ENCODE measurements around the gene ZNF804B.

Gene ZNF804B

DNA sequence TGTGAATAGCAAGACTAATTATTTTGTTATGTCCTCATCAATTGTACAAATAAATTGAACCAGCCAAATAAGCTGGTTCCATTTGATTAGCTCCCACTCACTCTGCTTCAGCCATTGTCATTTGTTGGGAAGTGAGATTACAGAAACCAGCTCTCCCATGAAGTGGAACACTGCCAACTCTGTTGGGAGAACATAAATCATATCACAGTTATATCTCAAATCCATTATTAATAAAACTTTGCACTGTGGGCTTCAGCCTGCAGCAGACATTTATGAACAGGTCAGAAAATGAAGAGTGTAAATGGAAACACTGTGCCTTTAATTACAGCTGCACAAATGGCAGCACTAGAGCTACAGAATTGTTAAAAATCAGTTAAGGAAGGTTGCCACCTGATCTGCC is 82.7 kb downstream of the ZNF804B start:
- no peak for DNase-seq

DNA sequence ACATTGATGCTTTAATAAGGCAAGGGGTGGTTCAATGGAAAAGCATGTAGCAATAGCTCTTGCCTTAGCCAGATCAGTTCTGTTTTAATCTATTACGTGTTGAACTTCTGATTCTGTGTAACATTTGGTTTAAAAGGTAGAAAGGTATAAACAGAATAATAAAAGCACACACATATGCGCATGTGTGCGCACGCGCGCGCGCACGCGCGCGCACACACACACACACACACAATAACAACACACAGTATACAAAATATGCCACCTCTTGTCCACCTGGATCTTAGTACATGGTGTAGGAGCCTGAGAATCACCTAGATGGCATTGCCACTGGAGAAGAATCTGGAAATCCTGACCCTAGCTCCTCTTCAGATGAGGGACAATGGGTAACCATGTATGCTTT is 85.6 kb downstream of the ZNF804B start:
- no peak for DNase-seq

DNA sequence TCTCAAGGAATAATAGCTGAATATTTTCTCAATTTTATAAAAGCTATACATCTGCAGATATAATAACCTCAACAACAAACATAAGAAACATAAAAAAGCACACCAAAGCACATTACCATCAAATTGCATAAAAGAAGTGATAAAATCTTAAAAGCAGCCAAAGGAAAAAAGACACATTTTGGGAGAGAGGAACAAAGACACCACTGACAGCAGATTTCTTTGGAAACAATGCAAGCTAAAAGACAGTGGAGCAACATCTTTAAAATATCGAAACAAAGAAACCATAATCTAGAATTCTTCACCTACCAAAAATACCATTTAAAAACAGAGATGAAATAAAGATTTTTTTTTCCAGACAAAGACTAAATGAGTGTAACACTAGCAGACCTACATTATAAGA is 91.7 kb downstream of the ZNF804B start:
- no peak for DNase-seq

DNA sequence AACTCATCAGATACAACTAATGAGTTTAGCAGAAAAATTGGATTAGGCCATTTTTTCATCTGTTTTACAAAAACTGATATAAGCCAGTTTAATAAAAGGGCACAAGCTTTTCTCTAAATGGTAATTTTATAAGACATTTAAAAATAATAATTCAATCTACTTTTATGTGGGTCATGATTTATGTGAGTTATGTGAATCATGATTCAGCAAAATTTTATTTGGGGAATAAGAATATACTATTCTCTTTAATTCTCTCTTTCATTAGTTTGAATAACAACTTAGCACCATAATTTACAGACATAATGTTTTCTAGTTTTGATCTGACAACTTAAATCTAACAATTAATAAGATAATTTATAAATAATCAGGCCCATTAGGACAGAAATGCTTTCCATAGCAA is 99.8 kb downstream of the ZNF804B start:
- no peak for DNase-seq

DNA sequence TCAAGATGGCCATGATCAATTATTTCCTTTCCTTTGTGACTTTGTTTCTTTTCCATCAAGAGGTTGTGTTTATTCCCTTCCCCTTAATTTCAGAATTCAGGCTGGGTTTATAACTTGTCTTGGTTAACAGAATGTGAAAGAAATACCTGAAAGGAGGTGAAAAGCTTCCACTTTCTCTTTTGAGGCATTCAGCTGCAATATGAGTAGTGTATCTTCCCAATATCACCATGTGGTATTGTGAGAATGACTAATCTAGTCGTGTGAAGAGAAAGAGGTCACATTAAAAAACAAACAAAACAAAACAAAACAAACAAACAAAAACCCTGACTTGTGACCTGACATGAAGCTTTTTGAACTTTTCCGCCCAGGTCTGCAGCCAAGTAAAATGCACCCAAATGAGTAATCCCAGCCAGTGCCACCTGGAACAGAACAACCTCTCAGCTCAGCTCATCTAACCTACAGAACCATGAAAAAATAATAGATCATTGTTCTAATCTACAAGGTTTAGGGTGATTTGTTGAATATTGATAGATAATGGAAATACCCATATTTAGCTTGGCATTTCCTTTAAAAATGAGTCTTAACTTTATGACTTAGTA is 106.9 kb downstream of the ZNF804B start:
- DNase-seq = no peak

DNA sequence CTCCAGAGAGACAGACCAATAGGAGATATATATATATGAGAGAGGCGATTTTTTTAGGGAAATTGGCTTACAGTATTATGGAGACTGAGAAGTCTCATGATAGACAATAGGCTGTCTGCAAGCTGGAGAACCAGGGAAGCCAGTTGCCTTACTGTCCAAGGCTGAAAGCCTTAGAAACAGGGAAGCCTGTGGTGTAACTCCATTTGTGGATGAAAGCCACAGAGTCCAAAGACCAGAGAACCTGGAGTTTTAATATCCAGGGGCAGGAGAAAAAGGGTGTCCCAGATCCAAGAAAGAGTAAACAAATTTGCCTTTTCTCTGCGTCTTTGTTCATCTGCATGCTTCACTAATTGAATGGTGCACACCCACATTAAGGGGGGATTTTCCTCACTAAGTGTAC is 107.7 kb downstream of the ZNF804B start:
- no peak for DNase-seq

DNA sequence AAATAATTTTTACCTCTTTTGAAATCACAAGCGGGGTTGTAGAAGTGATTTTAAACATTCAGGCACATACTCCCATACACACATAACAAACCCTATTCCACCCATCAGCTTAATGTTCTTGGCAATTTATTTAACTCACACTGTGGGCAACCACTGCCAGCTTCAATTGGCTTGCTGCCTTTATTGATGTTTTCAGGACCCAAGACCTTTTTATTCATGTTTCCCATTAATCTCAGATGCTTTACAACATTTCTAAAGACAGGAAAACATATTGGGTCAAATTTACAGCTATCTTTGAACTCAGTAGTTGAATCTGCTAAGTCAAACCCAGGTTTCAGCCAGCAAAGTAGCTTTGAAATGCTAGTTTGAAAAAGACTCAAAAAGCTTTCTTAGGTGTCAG is 109.0 kb downstream of the ZNF804B start:
- DNase-seq = no peak

DNA sequence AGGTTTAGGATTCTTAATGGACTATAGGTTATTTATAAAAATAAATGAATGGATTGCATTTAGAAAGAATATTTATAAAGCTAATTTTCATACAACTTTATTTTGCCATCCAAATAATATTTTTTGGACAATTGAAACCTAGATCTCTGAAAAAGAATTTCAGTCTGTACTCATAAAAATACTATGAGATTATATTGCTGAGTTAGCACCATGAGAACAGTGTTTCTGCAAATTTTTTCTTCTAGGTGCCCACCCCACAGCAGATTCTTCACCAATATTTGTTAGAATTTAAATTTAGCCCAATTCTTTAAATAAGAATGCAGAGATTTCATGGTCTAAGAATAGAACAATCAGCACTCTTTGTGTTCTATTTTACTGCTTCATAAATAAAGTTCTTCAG is 121.6 kb downstream of the ZNF804B start:
- DNase-seq = no peak

DNA sequence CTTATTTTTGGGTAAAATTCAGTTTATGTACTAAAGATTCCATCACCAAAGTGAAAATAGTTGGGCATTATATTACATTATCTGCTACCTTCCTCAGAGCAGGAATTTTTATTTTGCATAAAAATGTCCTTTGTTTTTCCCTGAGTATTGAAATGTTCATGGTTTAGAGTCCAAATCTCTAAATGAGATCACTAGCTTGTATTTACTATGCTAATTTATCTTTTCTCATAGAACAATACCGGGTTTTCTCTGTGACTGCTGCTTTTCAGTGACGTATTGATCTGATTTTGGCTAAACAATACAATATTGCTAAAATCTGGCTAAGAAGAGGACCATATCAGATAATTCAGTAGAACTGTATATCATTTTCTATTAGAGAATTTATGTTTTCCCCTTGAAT is 125.6 kb downstream of the ZNF804B start:
- no peak for DNase-seq

DNA sequence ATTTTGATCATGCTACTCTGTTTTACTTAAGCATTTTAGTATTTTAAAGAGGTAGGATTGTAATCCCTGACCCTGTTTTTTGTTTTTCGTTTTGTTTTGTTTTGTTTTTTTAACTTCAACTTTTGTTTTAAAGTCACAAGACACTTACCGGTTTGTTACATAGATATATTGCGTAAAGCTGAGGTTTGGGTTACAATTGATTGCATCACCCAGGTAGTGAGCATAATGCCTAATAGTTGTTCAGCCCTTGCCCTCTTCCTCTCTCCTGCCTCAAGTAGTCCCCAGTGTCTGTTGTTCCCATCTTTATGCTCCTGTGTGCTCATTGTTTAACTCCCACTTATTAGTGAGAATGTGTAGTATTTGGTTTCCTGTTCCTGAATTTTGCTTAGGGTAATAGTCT is 129.2 kb downstream of the ZNF804B start:
- DNase-seq = no peak

DNA sequence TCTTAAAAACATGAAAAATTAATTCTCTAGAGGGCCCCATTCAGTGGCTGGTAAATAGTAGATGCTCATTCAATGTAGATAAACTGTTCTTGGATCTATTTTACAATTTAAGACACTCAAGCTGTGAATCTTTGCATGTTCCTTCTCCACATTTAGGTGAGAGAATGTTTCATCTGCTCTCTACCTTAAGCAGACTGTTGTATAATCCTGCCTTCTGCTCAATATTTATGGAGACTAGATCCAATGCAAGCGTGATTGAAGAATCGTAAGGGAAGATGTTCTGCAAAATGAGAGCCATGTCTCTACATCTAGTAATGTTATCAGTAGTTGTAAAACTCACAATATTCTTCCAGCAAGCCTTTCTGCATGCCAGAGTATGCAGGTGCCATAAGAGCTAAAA is 151.0 kb downstream of the ZNF804B start:
- DNase-seq = no peak

DNA sequence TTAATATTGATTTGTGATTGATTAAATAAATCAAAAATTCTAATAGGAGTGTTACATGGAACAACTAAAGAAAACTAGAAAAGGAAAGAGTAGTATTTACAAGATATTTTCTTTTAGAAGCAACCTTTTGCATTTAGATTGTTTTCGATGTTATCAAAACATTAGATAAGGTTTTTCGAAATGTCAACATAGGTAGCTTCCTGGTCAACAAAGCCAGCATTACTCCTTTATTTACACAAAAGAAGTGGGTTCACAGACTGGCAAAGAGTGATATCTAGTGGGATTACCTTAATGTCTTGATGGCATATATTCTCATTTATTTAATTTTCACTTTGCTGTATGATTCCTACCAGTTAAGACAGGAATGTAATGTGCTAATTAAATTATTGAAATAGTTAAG is 153.4 kb downstream of the ZNF804B start:
- no peak for DNase-seq

DNA sequence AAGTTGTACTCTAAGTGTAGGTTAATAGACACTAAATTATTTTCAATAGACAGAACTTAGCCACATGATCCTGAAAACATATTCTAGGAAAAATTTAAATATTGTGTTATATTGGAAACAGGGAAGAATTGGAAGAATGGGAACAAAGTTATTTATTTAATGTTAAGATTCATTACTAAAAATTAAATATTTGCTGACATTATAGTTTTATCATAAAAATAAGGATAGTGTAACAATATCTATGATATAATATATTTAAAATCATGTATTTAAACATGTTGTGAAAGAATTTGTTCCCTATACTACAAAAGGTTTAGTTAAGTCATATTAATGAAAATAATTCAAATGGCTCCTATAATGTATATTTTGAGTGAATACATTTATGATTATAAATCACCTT is 156.1 kb downstream of the ZNF804B start:
- DNase-seq = no peak

DNA sequence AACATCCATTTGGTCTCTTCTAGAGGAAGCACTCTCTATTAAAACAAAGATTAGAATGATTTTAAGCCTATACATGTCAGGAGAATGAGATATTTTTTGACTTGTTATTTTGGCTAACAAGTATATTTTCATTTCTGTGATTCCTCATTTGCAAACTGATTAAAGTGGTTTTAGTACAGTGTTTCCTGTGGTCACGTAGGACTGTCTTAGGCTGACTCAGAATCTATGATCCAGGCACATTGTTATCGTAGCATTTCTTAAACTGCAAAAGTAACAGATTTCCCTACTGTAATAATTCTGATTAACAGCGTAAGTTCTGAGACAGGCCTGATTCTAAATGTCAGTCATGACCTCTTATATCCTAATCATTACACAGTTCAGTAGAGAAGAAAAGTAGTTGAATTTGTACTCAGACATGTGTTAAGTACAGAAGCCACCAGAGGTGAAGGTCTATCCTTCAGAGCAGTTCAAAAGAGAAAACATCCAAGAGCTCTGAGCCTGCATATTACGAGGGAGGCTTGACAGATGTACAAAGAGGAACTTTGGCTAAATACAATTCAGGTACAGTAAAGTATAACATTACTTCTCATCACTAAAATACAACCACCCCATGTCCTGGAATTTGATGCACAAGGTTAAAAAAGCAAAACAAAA is 160.1 kb downstream of the ZNF804B start:
- no peak for DNase-seq

DNA sequence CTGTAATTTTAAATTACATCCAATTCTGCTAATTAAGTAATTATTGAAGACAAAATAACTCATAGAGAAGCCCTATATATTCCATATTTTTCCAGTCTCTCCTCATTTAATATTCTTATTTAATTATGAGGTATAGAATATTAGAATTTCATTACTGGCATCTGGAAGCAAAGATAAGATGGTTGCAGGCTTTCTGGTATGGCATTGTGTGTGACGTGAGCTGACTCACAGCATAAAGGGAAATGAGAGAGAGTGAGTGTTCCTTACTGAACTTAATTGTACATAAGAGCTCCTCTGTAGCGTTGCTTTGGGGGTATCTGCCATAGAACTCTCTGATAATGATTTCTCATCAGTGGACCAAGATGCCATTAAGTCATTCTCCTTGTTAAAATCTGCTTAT is 163.4 kb downstream of the ZNF804B start:
- no peak for DNase-seq

DNA sequence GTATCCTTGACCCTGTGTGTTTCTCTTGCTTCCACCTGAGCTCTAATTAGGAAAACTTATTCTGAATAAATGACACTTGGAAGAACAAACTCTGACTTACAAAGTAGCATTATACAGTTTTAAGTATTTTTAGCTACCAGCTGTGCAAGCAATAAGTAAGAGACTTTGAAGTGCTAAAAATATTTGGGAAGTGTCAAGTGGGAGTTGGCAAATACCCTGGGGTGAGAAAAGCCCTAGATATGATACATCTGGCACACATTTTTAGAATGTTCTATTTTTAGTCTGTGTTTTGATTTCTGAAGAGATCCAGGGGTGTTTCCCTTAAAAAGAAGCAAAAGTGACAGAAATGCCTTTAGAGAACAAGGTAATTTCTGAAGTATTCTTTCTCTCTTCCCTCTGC is 168.8 kb downstream of the ZNF804B start:
- DNase-seq = no peak

DNA sequence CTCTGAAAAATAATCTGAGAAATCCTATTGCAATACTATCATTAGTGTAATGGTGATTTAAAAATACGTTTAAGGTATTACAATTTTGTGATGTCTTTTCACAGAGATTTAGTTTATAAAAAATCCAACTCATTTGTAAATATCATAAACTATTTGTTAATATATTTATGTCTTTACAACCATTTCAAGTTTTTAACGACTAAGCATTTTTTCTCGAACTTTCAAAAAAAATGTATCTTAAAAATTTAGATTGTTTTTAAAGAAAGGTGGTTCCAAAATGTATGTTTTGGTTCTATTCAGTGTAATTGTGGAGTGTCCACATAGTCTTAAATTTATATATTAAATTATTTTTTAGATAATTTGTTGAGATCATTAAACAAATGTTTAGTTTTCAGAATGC is 170.2 kb downstream of the ZNF804B start:
- no peak for DNase-seq

DNA sequence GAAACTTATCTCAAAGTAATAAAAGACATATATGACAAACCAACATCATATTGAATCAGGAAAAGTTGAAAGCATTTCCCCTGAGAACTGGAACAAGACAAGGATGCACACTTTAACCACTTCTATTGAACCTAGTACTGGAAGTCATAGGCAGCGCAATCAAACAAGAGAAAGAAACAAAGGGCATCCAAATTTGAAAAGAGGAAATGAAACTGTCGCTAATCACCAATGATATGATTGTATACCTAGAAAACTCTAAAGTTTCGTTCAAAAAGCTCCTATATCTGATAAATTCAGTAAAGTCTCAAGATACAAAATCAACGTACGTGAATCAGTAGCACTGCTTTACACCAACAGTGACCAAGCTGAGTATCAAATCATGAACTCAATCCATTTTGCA is 173.8 kb downstream of the ZNF804B start:
- DNase-seq = no peak

DNA sequence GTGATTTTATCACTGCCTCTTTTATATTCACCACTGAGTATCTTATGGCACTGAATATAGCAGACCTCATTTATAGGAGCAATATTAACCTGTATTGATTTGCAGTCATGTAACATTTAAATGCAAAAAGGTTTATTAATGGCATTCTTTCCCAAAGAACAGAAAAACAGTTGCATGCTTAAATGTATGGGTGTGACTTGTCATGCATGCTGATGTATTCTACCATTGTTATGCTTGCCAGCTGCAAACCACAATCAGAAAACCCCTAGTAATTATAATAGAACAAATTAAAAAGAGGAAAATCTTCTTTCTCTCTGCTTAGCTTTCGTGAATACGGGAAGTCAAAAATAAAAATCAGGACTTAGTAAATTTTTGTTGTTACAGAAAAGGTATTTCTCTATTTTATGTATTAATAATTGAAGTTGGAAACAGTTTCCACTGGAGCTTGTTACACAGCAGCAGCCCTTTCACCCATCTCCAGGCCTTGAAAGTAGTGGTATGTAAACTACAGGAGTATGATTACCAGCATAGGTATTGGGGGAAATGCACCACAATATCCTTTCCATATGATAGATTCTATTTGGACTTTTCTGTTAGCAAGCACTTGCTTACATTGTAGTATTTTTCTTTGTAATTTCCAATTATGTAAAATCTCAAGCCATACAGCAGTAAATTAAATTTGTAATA is 183.5 kb downstream of the ZNF804B start:
- DNase-seq = no peak

DNA sequence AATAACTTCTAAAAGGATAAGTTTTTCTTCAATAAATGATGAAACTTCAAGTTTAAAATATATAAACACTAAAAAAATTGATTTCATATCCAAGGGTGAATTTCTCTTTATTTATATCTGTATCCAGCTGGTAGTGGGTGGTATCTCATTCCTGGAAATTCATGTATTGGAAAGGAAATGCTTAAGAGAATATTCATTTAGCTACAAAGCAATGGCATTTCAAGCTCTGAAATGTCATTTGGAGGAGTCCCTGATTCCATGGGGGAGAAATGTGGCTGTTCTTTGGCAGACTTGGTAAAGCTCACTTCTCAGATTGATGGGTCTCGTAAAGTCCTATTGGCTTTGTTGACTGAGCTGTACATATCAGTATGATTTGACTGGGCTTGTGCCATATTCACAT is 192.3 kb downstream of the ZNF804B start:
- DNase-seq = no peak

DNA sequence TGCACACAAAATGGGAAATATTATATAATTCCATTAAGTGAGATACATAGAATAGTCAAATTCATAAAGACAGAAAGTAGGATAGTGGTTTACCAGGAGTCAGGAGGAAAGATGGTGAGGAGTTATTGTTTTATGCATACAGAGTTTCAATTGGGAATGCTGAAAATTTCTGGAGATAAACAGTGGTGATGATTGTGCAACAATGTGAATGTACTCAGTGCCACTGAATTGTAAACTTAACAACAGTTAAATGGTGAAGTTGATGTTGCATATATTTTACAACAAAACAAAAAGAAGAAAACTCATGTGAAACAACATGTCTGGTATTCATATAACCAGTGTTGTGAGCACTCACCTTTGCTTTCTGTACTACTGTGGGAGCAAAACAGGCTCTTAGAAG is 204.9 kb downstream of the ZNF804B start:
- no peak for DNase-seq

DNA sequence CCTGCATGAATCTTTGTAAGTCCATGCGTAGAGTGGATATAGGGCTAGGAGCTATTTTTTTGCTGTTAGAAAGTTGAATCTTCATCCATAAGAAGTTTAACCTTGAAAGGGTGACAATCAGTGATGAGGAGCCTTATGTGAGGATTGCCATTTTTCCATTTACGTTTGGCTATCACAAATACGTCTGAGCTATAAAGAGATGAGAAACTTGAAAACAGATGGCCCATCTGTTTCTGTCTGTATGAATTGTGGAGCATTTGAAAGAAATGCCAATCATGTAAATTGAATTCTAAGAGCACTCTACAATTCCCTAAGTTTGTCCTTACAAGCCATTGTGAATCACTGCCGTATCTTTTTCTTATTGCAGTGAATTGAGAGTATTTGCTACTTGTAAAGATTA is 205.9 kb downstream of the ZNF804B start:
- no peak for DNase-seq

DNA sequence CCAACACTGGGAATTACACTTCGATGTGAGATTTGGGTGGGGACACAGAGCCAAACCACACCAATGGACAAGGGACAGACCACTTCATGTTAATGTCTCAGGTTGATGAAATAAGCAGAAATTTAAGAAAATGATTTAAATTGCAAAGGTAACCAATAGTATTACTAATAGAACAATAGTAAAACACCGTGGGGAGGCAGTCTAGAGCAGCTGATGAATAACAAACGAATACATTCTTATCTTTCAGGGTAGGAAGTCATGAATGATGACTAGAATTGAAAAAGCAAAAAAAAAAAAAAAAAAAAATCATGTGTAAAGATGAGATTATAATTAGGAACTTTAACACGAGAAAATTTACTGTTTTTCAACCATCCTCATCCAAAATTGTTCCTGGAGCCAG is 207.9 kb downstream of the ZNF804B start:
- DNase-seq = no peak

DNA sequence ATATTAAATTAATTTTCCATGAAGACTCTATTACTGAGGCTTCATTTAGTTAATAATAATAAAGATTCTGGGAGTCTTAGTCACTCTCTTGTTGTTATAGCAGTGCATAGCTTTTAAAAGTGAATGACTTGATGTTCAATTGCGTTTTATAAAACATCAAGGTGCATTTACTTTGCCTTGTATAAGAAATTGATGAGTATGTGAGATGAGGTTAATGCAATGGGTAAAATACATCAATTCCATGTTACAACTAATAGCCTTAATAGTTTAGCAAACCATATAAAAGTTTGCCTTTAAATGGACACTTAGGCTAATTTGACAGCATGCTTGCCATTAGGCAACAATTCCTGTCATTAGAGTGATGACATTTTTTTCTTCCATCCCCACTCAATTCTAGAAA is 209.7 kb downstream of the ZNF804B start:
- no peak for DNase-seq

DNA sequence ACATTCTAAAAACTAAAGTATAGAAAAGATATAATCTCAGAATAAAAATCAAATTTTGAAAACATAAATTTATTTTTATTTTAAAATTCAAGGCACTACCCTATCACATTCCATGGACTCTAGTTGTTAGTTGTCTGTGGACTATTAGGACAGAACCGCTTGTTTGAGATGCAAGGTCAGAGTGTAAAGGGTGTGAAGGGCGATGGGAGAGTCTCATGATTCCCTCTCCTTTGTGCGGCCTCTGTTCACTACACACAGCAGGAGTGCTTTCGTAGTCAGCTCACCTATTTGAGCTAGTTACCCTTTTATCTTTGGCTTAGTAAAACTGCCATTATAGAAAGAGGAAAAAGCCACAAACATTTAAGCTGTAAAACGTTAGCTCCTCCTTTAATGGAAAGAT is 225.8 kb downstream of the ZNF804B start:
- no peak for DNase-seq

All from activated gamma-delta T cell treated with Interleukin-2 at 50 U/mL for 16 hours (primary cell).